Adrenal gland (tissue), 12 donors: ENCODE measurements around the gene SUZ12. TPM values are rescaled to one million over a fixed set of nuclear protein-coding genes. Genes with fewer than 3 reads are reported as not detected.
"Not testable (repeated sequence)": the region's sequence is repeated elsewhere in the genome, so short reads cannot be mapped to it uniquely, and the experiment has no call there.

Experiments used
- DNase-seq, 7 donors: peaks; one replicate each; pipeline ENCODE4 v3.0.0-alpha.2; 2019 to 2020
- H3K27ac ChIP-seq, 5 donors: fragments of 200-600 bp; sonication (generic) in 4 of 5; 1 replicate in 3 of 5; 2 replicates in 2 of 5; pipeline versions ENCODE4 v1.5.1 to v1.8.0; 2016 to 2020; ENCODE audit warnings: mild to moderate bottlenecking in 1 of 5
- H3K27me3 ChIP-seq: fragments of 200-600 bp; 2 replicates; pipeline ENCODE4 v1.8.0; 2021
- H3K36me3 ChIP-seq, 2 donors: fragments of 200-600 bp; replicated peaks in 1 of 2; 1 replicate in 1 of 2; 2 replicates in 1 of 2; pipeline versions ENCODE4 v1.5.1 to v1.8.0; 2018 to 2022
- H3K4me1 ChIP-seq, 2 donors: fragments of 200-600 bp; replicated peaks in 1 of 2; 1 replicate in 1 of 2; 2 replicates in 1 of 2; pipeline versions ENCODE4 v1.5.1 to v1.8.0; 2018 to 2021
- H3K4me3 ChIP-seq, 4 donors: fragments of 200-600 bp; sonication (generic) in 3 of 4; one replicate each; pipeline ENCODE4 v1.5.1; 2016 to 2018
- H3K9me3 ChIP-seq, 3 donors: fragments of 200-600 bp; sonication (generic) in 1 of 3; replicated peaks in 1 of 3; 1 replicate in 2 of 3; 2 replicates in 1 of 3; pipeline versions ENCODE4 v1.5.1 to v1.8.0; 2016 to 2021
- CTCF ChIP-seq, 6 experiments: fragments of 450-650 bp in 4 of 6; fragments of 200-600 bp in 2 of 6; sonication (generic) in 1 of 6; IDR thresholded peaks; 1 replicate in 5 of 6; 2 replicates in 1 of 6; pipeline versions ENCODE4 v1.5.1 to v1.8.0; 2016 to 2021; ENCODE audit warnings: antibody characterized with exemption in 6 of 6, mild to moderate bottlenecking in 2 of 6, moderate library complexity in 1 of 6
- POLR2A ChIP-seq, 2 donors: fragments of 450-650 bp; IDR thresholded peaks; one replicate each; pipeline ENCODE4 v1.6.1; 2017; ENCODE audit warnings: antibody characterized with exemption in 2 of 2, mild to moderate bottlenecking in 2 of 2, moderate library complexity in 1 of 2
- WGBS, 4 donors: extraction: QIAGEN DNeasy Blood & Tissue Kit in 2 of 4; methylation state at CpG; one replicate each; pipeline versions ENCODE4 v1.1.5 to v1.1.7; 2013 to 2017; 5-methylcytosine and 5-hydroxymethylcytosine counted together
- intact Hi-C, 2 donors: fragments of 100-400 bp; cut with DNase I; formaldehyde crosslinking; loops; one replicate each; pipeline versions ENCODE4 v1.14.1 to v1.15.0; 2022 to 2023
- polyA plus RNA-seq, 3 donors: library from polyadenylated mRNA; stranded (reverse); fragments of 200-250 nt in 2 of 3; fragments of 350-450 nt in 1 of 3; fragmentation: Illumina TruSeq in 1 of 3; extraction: RNeasy Lipid Tissue Mini Kit (QIAGEN cat#74804) in 1 of 3; gene quantifications; one replicate each; pipeline ENCODE4 v1.2.3, GENCODE V29; 2013 to 2014
- total RNA-seq, 9 donors: library from RNA; depleted of rRNA in 4 of 9; stranded (reverse); fragments of >200 nt in 4 of 9; fragments of 120-200 nt in 1 of 9; fragmentation: NEBNext Ultra II Directional in 1 of 9; extraction: Animal tissue kit (Norgen Biotek cat#: 25700) in 1 of 9; gene quantifications; one replicate each; pipeline versions ENCODE4 v1.1.0 to v1.2.4, GENCODE V29; 2013 to 2023
- donor health status: healthy with polysubstance abuse.
- donor health status: Bipolar disorder and iron deficiency.
- donor health status: DM: yes; HTN: yes; CAD: no.
- donor health status: DM: no; HTN: no; CAD: no.
- donor health status: DM: no; HTN: no; CAD: no.
- donor health status: DM: yes; HTN: yes; CAD: no.

SUZ12 gene
- total and polyA plus RNA-seq, 12 donors, result 8.7 to 27.1 (median 19.8) TPM

- Histone ChIP-seq H3K9me3 (no peaks in the 10 kb centered on the region), H3K36me3 (peaks cover 0 to 9% of the 10 kb centered on the region in 2 donors), H3K4me1 (no peaks in the 10 kb centered on the region), H3K4me3 (no peak overlapping the region), H3K27me3 (no peaks in the 10 kb centered on the region), H3K27ac (no peak overlapping the region)
- TF ChIP-seq POLR2A (IDR thresholded peaks at IDR 0.05), result no peak
- TF ChIP-seq CTCF (IDR thresholded peaks at IDR 0.05), result no peak
- intact Hi-C loops, result no loop called here
- 96 to 100% (median 98%) methylated on average over 1 of the region's 1 CpG for WGBS, 4 donors
- no peak for DNase-seq
Measured at GRCh38 chr17:32019228-32019627, 82.4 kb downstream of the SUZ12 start.

- 90 to 97% (median 92%) methylated on average over 12 to 16 of the region's 16 CpGs for WGBS, 4 donors
- peaks cover 0 to 9% of the 10 kb centered on the region in 2 donors for H3K36me3 ChIP-seq
Measured at GRCh38 chr17:32020943-32021614, 84.3 kb downstream of the SUZ12 start.

GRCh38 chr17:32021615-32021955 lies 84.8 kb downstream of the SUZ12 start:
- TF ChIP-seq POLR2A (IDR thresholded peaks at IDR 0.05), result no peak
- TF ChIP-seq CTCF (IDR thresholded peaks at IDR 0.05), result no peak
- intact Hi-C loops, result no loop called here

More at GRCh38 chr17:32020943-32021614, 84.3 kb downstream of the SUZ12 start:
- intact Hi-C loops, result no loop called here
- DNase-seq, result no peak
- Histone ChIP-seq H3K4me3 (no peak overlapping the region), H3K27me3 (no peaks in the 10 kb centered on the region), H3K9me3 (no peaks in the 10 kb centered on the region), H3K4me1 (no peaks in the 10 kb centered on the region), H3K27ac (no peak overlapping the region)
- TF ChIP-seq POLR2A (IDR thresholded peaks at IDR 0.05) (no peak), CTCF (IDR thresholded peaks at IDR 0.05) (no peak)

GRCh38 chr17:32022554-32022953 lies 85.7 kb downstream of the SUZ12 start:
- intact Hi-C loops, H3K27me3 ChIP-seq, H3K27ac ChIP-seq, H3K4me1 ChIP-seq, H3K36me3 ChIP-seq, DNase-seq, H3K4me3 ChIP-seq, H3K9me3 ChIP-seq: not testable (repeated sequence)
- 90 to 100% (median 98%) methylated on average over 3 to 5 of the region's 5 CpGs for WGBS, 4 donors

More at GRCh38 chr17:32021615-32021955, 84.8 kb downstream of the SUZ12 start:
- DNase-seq, result no peak
- H3K36me3 ChIP-seq, result peaks cover 0 to 9% of the 10 kb centered on the region in 2 donors
- no peak overlapping the region for H3K4me3 ChIP-seq
- no peaks in the 10 kb centered on the region for H3K4me1 ChIP-seq
- H3K27me3 ChIP-seq, result no peaks in the 10 kb centered on the region
- WGBS, 4 donors, result 94 to 97% (median 96%) methylated on average over 7 of the region's 7 CpGs
- H3K27ac ChIP-seq, result no peak overlapping the region
- no peaks in the 10 kb centered on the region for H3K9me3 ChIP-seq

GRCh38 chr17:32027271-32027670 lies 90.5 kb downstream of the SUZ12 start:
- H3K27ac ChIP-seq, H3K4me3 ChIP-seq, H3K9me3 ChIP-seq, intact Hi-C loops, H3K4me1 ChIP-seq, DNase-seq, H3K27me3 ChIP-seq, H3K36me3 ChIP-seq: not testable (repeated sequence)
- 77 to 91% (median 90%) methylated on average over 4 of the region's 4 CpGs for WGBS, 4 donors
